ENCODE data around the gene KLRC3.
"Not testable (repeated sequence)": the region's sequence is repeated elsewhere in the genome, so short reads cannot be mapped to it uniquely, and the experiment has no call there.

KLRC3 gene

DNA sequence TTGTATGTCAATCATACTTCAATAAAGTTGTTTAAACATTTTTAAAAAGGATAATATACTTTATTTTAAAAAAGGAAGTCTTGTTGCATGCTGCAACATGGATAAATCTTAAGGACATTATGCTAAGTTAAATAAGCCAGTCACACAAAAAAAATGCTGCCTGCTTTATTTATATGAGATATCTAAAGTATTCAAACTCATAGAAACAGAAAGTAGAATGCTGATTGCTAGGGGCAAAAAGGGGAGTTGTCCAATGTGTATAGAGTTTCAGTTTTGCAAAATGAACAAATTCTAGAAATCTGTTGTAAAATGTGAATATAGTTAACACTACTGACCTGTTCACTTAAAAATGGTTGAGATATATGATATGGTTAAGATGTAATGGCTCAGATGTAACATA is 19.6 kb downstream of the KLRC3 start:
- DNase-seq, result no peak

DNA sequence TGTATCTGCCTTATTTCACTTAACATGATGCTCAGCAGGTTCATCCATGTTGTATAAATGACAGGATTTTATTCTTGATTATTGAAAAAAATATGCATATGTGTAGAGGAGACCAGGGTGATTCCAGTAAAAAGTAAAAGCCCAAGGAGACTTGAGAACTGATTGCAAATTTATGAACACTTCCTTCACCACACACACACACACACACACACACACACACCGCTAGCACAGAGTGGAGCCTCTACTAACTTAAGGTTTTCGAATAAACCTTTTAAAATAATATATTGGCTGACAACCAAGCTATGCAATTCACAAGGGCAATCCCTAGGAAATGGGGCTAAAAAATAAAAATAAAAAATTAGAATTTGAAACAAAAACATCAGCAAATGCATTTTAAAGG is 22.2 kb downstream of the KLRC3 start:
- no peak for DNase-seq

DNA sequence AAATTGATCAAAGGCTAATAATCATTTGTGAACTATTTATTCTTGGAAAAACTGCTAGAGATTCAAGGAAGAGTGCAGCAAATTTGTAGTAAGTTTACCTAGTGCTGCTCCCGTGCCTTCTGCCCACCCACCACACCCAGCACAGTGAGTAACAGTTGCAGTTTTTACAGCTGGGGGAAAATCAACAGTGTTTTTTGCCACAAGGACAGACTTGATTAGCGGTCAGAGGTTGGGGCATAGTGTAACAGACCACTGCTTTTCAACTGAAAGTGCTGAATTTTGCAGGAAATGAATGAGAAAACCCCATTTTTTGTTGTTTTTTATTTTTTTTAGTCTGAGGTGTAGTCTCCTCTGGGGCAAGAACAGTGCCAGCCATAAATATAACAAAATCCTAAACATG is 23.1 kb downstream of the KLRC3 start:
- no peak for DNase-seq

DNA sequence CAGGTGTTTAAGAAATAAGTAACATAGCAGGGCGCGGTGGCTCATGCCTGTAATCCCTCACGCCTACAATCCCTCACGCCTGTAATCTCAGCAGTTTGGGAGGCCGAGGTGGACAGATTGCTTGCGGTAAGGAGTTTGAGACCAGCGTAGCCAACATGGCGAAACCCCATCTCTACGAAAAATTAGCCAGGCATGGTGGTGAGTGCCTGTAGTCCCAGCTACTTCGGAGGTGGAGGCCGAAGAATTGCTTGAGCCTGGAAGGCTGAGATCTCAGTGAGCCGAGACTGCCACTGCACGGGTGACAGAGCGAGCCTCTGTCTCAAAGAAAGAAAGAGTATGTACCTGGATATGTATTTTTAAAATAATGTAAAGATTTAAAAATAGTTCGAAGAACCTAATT is 24.2 kb downstream of the KLRC3 start:
- DNase-seq, result not testable (repeated sequence)

DNA sequence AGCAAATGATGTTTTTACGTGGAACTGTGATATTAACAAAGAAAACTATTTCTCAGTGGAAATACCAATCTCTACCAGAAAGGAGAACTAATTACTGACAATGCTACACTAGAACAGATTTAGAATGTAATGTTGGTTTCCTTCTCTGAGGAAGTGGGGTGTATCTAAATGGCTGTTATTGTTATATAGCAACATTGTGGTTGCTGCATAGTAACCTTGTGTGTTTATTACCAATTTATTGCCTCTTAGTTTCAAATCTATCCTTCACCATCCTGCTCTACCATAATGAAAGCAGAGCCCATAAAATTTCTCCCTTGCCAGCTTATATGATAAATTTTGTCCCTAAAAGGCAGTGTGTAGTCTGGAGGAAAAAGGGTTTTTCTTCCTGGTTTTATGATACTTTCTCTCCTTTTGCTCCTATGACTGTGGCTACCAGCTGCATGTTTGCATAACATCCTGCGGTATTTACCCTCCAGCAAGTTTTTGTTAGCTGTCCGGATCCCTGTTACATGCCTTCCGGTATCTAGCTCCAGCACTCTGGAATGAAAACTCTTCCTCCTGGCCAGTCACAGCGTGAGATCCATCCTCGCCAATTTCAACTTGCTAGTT is 24.9 kb downstream of the KLRC3 start:
- no peak for DNase-seq

DNA sequence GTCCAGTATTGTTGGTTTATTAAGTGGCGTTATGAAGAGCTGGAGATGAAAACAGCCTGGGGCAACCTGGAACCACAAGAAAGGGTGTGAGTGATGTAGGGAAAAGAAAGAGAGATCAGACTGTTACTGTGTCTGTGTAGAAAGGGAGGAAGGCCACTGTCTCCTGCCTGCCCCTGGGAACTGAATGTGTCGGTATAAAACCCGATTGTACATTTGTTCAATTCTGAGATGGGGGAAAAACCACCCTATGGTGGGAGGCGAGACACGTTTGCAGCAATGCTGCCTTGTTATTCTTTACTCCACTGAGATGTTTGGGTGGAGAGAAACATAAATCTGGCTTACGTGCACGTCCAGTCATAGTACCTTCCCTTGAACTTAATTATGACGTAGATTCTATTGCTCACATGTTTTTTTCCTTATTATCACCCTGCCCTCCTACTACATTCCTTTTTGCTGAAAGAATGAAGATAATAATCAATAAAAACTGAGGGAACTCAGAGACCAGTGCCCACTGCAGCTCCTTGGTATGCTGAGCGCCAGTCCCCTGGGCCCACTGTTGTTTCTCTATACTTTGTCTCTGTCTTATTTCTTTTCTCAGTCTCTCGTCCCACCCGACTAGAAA is 25.8 kb downstream of the KLRC3 start:
- DNase-seq, result not testable (repeated sequence)

DNA sequence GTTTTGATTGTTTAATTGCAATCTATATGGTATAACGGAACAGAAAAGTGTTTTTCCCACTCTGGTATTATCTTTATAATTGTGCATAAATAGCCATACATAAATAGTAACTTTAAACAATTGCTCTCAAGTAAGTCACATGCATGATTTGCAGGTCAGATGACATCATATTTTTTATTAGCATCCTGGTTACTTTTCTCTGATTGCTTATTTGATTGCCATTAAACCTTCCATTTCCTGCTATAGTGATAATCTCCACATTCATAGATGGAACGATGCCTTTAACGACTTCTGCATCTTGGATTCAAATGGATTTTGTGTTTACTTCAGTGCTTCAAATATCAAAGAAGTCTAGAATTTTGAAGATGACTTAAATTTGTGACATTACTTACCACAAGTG is 27.1 kb downstream of the KLRC3 start:
- no peak for DNase-seq

DNA sequence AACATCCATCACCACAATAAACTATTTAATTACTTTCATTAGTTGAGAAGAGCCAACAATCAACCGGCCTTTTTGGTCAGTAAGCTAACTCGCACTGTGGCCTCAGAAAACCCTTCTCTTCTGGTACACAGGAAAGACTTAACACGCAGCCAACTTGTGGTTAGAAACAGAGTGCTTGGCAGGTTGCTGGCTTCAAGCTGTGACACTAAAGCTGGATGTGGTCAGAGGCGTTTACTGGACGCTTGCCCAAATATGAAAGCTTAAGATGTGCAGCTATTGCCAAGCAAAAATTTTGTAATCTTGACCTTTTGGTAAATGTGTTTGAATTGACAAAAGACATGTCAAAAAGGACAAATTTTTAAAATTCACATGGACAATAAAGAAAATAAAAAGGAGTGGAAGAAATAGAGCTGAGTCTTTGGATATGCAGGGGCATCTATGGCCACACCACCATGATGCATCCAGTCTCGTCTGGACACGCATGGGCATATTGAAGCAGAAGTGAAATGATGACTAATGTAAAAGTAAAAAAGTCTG is 27.9 kb downstream of the KLRC3 start:
- DNase-seq, result peak in 1 of 56 donors; percentile 4

DNA sequence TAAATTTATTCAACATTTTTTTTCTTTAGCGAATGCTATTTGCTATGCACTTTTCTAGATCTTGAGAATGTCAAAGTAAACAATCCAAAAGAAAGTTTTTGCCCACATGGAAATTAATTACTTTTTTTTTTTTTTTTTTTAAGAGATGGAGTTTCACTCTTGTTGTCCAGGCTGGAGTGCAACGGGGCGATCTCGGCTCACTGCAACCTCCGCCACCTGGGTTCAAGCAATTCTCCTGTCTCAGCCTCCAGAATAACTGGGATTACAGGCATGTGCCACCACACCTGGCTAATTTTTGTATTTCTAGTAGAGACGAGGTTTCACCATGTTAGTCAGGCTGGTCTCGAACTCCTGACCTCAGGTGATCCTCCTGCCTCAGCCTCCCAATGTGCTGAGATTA is 29.4 kb downstream of the KLRC3 start:
- not testable (repeated sequence) for DNase-seq

DNA sequence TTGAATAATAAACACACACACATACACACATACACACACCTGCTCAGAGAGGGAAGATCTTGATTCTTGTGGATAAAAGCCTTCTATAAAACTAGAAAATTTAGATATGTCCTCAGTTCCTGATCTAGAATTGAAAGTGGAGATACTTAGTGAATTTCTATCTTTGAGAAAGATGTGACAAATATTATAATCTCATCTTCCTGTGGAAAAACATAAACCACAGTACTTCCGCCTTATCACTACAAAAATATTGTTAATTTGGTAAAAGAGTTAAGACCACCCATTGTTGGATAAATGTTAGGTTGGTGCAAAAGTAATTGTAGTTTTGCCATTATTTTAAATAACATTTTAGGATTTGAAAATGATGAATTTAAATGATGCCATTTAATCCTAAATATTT is 30.5 kb downstream of the KLRC3 start, which contains the start of gene KLRK1:
TSS of gene KLRK1 (minus strand) at position 138 of the 400 bp plus-strand sequence. CDS start 1,231 bp downstream, outside the sequence.
- DNase-seq, result no peak

DNA sequence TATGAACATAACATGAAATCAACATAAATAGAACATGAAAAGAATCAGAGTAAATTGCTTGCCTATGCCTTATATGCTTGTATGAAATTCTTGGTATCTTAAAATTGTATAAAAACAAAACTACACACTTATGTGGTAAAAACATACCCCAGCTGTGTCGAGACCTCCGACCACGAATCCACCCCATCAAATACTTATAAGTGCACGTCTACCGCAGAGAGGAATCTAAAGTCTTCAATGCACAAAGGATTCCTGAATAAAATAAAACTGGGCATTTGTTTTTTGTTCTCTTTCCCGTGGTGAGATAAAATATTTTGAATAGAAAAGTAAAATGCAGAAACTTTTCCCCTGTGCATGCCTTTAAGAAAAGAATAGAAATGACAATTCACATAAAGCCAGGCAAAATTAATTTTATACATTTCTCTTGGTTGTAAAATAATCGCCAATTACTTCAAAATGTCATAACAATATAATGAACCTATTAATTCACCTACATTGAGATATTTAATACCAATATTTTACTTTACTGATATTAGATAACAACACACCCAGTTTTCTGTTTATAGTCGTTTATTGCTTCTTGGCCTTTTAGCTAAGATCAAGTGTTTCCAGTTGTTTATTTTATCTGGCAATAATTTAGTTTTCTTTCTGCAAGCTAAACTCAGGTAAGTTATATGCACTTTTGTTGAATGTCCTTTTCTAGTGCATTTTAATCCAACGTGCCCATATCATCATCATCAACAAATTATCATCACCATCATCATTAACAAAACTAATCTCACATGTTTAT is 31.6 kb downstream of the KLRC3 start:
- no peak for DNase-seq

DNA sequence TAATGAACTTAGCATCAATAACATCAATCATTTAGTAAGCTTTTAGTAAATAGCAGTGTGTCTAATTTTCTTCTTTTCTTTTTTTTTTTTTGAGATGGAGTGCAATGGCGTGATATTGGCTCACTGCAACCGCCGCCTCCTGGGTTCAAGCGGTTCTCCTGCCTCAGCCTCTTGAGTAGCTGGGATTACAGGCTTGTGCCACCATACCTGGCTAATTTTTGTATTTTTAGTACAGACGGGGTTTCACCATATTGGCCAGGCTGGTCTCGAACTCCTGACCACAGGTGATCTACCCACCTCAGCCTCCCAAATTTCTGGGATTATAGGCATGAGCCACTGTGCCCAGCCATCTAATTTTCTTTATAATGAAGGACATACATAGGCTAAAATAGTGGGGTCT is 32.9 kb downstream of the KLRC3 start:
- not testable (repeated sequence) for DNase-seq

DNA sequence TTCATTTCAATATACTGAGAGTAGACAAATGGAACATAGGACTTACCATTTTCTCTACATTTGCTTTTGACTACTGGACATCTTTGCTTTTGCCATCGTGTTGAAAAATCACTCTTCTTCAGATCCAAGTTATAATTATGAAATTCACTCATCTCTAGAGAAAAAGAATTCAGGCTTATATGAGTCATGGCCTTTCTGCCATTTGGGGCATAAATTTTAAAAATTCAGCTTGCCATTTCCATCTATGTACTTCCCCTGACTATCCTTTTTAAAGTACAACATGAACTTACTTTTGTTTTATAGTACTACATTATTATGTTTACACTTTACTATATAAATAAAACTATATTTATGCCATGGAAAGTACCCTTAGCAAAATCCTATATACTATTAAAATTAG is 33.5 kb downstream of the KLRC3 start:
- no peak for DNase-seq

DNA sequence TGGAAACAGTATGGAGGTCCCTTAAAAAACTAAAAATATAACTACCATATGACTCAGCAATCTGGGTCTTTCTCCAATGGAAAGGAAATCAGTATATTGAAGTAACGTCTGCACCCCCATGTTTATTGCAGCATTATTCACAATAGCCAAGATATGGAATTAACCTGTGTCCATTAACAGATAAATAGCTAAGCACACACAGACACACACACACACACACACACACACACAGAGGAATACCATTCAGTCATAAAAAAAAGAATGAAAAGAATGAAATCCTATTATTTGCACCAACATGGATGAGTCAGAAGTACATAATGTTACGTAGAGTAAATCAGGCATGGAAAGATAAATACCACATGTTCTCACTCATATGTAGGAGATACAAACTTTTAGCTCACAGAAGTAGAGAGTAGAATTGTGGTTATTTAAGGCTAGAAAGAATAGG is 35.2 kb downstream of the KLRC3 start:
- DNase-seq, result no peak

DNA sequence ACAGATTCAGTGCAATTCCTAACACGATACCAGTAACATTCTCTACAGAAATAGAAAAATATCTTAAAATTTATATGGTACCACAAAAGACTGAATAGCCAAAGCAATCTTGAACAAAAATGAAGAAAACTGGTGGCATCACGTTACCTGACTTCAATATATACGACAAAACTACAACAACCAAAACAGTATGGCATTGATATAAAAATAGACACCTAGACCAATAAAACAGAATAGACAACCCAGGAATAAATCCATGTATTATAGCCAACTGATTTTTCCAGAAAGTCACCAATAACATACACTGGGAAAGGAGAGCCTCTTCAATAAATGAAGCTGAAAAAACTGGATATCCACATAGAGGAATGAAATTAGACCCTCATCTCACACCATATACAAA is 36.2 kb downstream of the KLRC3 start:
- DNase-seq, result no peak

DNA sequence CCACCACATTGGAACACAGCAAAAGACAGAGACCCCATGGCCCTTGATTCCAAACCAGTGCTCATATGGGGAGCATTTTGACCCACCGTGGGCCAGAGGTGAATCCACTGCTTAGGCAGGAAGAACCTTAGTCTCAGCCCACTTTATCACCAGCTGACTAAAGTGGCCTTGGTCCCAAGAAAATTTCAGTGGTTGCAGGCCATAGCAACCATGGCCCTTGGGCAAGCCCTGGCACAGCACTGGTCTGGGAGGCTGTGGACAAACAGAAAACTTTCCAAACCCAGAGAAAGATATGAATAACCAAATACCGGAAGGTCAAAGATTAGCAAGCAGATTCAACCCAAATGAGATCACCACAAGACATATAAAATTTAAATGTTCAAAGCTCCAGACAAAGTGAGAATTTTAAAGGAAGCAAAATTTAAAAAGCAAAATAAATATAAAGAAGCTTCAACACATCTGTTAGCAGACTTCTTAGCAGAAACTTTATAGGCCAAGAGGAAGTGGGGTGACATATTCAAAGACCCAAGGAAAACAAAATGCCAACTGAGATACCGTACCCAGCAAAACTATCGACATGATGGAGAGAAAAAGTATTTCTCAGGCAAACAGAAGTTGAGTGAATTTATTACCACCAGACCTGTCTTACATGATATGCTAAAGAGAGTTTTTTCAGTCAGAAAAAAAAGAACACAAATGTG is 38.3 kb downstream of the KLRC3 start:
- DNase-seq, result no peak

DNA sequence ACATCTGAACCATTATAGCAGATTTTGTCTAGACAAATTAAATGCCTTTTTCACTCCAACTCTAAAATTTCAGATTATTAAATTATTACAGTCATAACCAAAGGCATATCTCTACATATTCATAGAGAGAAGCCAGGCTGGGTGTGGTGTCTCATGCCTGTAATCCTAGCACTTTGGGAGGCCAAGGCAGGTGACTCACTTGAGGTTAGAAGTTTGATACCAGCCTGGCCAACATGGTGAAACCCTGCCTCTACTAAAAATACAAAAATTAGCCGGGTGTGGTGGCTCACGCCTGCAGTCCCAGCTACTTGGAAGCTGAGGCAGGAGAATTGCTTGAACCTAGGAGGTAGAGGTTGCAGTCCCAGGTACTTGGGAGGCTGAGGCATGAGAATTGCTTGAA is 41.7 kb downstream of the KLRC3 start:
- DNase-seq, result not testable (repeated sequence)

DNA sequence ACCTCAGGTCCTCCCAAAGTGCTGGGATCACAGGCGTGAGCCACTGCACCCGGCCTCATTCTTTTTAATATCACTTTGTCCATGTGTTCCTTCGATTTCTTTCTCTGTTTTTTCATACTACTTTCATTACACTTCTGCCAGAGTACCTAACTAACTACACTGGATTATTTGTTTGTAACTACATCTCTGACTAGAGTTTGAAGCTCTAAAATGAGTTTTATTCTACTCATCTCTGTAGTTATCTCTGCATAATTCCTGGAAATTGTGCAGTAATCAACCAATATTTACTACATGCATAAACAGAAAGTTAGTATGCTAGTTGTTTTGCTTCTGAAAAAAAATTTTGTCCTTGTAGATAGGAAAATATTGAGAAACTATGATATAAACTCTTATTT is 45.8 kb downstream of the KLRC3 start:
- DNase-seq, result no peak

DNA sequence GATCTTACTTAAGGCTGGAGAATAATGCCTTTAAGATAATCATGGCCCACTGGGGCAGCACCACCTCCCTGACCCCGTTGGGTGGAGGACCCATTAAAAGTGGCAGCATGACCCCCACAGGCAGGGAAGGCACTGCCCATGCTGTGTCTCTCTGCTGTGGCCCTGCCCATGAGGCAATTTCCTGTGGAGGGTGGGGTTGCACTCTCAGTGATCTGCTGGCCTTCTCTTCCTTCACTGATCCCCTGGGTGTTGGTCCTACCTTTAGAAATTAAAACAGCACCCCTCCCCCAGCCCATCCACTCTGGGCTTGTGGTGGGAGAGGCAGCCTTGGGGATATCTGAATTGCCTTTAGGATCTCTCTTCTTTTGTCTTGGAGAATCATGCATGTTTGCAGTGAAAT is 47.8 kb downstream of the KLRC3 start:
- DNase-seq, result peak in 2 of 56 donors; percentile 17 to 36

DNA sequence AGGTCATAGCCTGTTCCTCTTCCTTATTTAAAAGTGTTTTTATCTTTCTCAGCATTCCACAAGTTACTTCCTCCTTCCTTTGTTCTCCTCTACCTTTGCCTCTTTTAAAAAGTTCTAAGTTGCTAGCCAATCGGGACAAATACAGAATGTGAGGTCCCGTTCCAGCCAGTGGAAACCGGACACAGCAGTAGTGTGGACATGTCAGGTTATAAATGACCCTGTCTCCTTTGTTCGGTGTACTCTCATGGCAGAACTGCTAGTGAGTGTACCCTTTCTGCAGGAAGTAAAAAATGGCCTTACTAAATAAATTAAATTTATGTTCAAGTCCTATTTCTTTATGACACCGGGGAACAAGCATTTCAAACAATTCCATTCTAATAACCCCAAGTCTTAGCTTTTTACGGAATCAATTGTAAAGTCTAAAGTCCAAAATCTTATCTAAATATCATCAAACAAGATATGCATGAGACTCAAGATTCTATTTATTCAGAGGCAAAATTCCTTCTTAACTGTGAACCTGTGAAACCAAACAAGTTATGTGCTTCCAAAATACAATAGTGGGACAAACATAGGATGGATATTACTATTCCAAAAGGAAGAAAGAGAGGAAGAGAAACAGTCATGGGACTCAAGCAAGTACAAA is 48.4 kb downstream of the KLRC3 start:
- DNase-seq, result not testable (repeated sequence)

Measured in amygdala (tissue), 56 donors.